GM12892 (cell line): ENCODE results near the gene SORCS2.
"Not testable (repeated sequence)": the region's sequence is repeated elsewhere in the genome, so short reads cannot be mapped to it uniquely, and the experiment has no call there.

Experiments
- DNase-seq: peaks from one replicate; pipeline ENCODE4 v3.0.0; 2011; ENCODE audit not compliant: insufficient read length
- FAIRE-seq: peaks from 2 replicates; lab custom pipeline; 2011; peaks lifted over from hg19 to GRCh38; lab: Jason Lieb, UNC
- POLR2A ChIP-seq: IDR thresholded peaks from 2 replicates; pipeline ENCODE4 v1.6.1; 2011; ENCODE audit warnings: low read depth, low read length, control low read depth
- POLR2AphosphoS5 ChIP-seq: IDR thresholded peaks from 2 replicates; pipeline ENCODE4 v1.6.1; 2011; ENCODE audit warnings: low read depth, low read length, control low read depth
- TAF1 ChIP-seq: IDR thresholded peaks from 2 replicates; pipeline ENCODE4 v1.6.1; 2011; ENCODE audit warnings: low read depth, mild to moderate bottlenecking, control low read depth, low read length, borderline replicate concordance

Gene SORCS2

DNA sequence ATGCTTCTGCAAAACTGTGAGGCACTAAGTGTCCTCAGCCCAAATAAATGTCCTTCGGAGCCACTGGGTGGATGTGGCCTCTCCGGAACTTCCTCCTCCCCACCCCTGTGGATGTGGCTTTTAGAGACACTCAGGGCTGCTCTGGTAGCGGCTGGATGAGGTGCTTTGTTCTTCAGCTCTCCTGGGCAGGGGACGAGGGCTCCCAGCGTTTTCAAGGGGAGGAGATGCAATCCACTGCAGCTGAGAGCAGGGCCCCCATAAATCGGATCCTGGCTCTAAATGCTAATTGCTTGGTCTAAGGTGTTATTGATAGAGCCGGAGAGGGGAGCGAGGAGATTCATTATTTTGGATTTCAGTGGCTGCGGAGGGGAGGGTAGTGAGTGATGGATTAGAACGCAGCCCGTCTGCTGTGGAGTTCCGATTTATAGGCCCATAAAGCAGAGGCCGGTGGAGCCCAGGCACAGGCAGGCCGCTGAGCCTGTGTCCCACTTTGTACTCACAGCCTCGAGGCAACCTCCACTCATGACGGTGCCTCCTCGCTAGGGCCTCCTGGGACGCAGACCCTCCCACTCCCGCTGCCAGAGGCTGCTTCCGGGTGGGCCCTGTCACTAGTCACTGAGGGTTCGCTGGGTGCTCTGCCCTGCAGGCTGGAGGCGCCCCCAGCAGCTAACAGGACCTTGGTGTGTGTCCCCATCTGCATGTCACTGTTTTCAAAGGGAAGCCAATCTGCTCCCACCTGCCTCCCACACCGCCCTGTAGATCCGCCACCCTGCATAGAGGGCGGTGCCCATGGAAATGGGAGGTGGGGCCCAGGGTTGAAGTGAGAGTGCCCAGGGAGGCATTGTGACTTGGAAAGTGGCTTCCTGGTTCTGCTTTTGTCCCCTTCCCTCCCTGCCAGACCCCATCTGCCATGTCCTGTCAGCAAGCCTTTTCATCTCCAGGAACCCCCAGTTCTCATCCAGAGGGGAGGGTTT, 377.8 kb downstream of the SORCS2 start:
- no peak for TF ChIP-seq POLR2AphosphoS5
- TF ChIP-seq TAF1, result no peak
- TF ChIP-seq POLR2A, result no peak
- no peak for DNase-seq
- FAIRE-seq, result no peak

DNA sequence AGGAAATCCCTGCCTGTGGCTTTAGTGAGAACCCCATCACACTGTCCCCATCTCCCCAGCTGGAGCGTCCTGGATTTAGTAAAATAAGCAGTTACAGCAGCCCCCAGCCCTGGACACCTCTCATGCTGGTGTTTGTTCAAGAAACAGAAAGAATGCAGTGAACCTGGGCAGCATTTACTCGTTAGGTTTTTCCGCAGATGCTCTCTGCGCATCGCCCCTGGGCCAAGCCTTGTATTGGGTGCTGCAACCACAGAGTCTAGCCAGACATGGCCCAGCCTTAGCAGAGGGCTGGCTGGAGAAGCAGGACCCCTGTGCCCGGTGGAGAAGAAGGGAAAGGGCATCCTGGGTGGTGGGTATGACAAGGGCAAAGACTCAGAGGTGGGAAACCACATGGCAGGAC, 378.7 kb downstream of the SORCS2 start:
- no peak for TF ChIP-seq POLR2A
- no peak for TF ChIP-seq POLR2AphosphoS5
- no peak for TF ChIP-seq TAF1
- no peak for DNase-seq
- no peak for FAIRE-seq

GRCh38 chr4:7571701-7572100, 379.4 kb downstream of the SORCS2 start:
- DNase-seq, result no peak
- TF ChIP-seq POLR2A (no peak), TAF1 (no peak), POLR2AphosphoS5 (no peak)
- no peak for FAIRE-seq

DNA sequence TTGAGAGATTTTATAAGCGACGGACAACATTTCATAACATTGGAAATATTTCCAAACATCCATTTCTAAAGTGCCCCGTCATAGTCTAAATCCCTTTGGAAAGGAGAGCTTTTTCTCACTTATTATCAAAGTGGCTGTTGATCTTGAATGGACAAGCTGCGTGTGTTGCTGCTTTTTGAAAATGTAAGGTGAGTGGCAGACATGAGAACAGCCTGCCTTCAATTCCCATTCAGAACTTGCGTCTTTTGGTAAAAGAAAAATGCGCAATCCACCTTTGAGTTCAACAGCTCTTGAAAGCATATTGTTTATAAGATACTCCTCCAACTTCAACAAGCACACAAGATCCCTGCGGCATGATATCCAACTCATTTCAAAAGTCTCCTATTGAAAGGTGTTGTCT, 380.6 kb downstream of the SORCS2 start:
- TF ChIP-seq POLR2A (no peak), POLR2AphosphoS5 (no peak), TAF1 (no peak)
- DNase-seq, result no peak
- no peak for FAIRE-seq

DNA sequence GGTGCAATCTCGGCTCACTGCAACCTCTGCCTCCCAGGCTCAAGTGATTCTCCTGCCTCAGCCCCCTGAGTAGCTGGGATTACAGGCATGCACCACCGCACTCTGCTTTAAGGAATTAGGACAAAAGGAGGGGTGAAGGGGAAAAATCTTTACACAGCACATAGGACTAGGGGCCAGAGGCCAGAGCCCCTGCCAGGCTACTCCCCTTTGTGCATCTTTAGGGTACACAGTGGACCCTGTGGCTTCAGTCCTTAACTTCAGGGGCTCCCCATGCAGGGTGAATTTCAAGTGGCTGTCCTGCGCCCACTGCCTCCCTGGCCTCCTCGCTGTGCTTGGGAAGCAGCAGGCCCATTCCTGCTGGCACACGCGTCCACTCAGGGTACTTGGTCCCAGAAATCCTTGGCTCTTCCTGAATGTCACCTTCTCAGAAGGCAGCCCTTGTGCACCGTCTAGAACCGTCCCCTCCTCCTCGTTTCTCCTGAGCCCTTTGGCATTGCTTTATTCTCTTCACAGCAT, 381.3 kb downstream of the SORCS2 start:
- no peak for FAIRE-seq
- no peak for DNase-seq

GRCh38 chr4:7574287-7575014, 382.1 kb downstream of the SORCS2 start:
- FAIRE-seq (no peak), DNase-seq (no peak)
- no peak for TF ChIP-seq POLR2A

More for the DNA sequence above, 381.3 kb downstream of the SORCS2 start:
- TF ChIP-seq TAF1 (no peak), POLR2A (no peak), POLR2AphosphoS5 (no peak)

- FAIRE-seq, result no peak
- TF ChIP-seq TAF1 (no peak), POLR2A (no peak), POLR2AphosphoS5 (no peak)
- no peak for DNase-seq
Observed at GRCh38 chr4:7575426-7575825, 383.1 kb downstream of the SORCS2 start.

GRCh38 chr4:7577361-7578039, 385.2 kb downstream of the SORCS2 start:
- not testable (repeated sequence) for FAIRE-seq, DNase-seq

GRCh38 chr4:7581477-7581876, 389.1 kb downstream of the SORCS2 start:
- FAIRE-seq (no peak), DNase-seq (no peak)
- TF ChIP-seq TAF1 (no peak), POLR2A (no peak)

GRCh38 chr4:7582313-7583097, 390.2 kb downstream of the SORCS2 start:
- no peak for FAIRE-seq
- no peak for TF ChIP-seq TAF1
- TF ChIP-seq POLR2A, result no peak
- TF ChIP-seq POLR2AphosphoS5, result no peak
- DNase-seq, result no peak

GRCh38 chr4:7584098-7584497, 391.8 kb downstream of the SORCS2 start:
- no peak for FAIRE-seq
- TF ChIP-seq TAF1 (no peak), POLR2AphosphoS5 (no peak), POLR2A (no peak)

DNA sequence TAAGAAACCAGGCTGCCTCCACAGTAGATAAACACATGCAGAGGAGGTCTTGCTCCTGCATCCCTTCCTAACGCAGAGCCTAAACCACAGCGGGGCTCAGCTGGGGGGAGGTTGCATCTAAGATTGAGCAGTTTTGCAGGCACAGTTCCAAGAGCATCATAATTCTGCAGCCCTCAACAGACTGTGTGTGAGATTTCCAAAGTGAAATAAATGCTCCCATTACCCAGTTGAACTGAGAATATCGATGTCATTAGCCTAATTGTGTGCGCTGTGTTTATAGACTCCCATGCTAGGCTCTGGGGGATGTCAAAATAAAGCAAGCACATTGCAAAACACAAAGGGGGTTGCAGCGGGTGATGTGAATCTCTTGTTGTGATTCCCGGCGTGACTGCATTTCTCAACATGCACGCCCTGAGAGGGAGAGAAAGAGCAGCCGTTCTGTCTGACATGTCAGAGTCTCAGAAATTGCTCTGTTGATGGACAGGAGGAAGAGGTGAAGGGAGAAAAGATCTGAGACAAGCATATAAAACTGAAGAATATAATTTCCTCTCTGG, 392.3 kb downstream of the SORCS2 start:
- TF ChIP-seq TAF1 (no peak), POLR2AphosphoS5 (no peak), POLR2A (no peak)
- DNase-seq (no peak), FAIRE-seq (no peak)

More at GRCh38 chr4:7584098-7584497, 391.8 kb downstream of the SORCS2 start:
- DNase-seq, result no peak
